ENCODE measurements around the gene GALNT2.

Gene GALNT2

GRCh38 chr1:230066466-230067404 is at the start of gene GALNT2:
Gene GALNT2, plus strand, starts transcription at chr1:230067238. Its CDS starts 43 bp downstream, at chr1:230067281.
- DNase-seq = peak; percentile 91

GRCh38 chr1:230020451-230020850 is 46.6 kb upstream of the GALNT2 start:
- no peak for DNase-seq

DNA sequence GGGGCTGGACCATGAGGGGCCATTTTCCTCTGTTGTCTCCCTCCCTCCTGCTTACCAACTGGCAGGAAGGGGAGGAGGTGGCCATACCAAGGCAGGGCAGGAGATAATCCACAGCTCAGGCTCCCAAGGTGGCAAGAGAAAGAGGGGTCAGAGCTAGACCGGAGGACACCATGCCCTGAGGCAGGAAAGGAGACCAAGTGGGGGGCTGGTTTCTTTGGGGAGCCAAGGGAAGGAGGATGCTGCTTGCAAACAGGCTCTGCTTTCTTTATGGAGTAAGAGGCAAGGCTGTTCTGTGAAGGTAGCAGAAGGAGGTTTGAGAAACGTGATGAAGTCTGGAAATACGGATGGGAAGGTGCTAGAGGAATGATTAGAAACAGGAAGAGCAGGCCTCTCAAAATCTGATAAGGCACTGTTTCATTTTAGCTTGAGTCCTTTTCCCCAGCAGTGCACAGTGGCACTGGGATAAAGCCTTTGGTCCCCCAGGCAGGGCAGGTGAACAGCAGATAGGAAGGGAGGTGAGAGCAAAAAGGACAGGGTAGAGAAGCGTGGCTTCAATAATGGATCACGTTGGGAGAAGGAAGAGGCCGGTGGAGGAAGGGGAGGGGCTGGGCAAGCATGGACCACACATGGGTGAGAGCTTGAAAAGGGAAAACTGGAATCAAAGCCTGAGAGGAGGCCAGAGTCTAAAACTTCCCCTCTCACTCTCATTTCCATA is 44.2 kb upstream of the GALNT2 start:
- no peak for DNase-seq

DNA sequence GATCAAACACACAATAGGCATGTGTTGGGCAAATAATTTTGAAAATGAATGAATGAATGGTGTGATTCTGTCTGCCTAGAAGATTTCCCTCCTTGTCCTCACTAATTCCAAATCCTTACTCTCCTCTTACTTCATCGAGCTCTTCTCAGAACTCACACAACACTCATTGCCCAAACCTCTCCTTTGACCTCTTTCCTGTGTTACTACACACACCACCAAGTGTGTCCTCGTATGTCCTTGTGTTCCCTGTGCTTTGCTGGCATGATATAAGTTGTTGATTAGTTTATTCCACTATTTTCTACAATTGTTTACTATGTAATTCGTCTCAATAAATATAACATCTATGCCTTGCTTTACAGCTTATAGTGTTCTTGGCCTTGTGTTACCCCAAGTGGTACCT is 41.4 kb upstream of the GALNT2 start:
- no peak for DNase-seq

DNA sequence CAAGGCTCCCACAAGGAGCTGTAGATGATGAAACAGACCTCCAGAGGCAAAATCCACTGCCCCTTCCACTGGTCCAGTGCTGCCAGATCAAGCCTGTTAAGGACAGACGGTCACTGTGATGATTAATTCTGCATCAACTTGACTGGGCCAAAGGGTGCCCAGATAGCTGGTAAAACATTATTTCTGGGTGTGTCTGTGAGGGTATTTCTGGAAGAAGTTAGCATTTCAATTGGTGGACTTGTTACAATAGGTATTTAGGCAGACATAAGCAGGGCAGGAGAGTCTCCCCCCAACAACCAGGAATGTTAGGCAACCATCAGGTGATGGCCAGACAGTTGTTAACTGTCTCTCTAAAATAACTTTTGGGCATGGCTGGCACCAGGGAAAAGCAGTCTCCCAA is 40.9 kb upstream of the GALNT2 start:
- DNase-seq = no peak

DNA sequence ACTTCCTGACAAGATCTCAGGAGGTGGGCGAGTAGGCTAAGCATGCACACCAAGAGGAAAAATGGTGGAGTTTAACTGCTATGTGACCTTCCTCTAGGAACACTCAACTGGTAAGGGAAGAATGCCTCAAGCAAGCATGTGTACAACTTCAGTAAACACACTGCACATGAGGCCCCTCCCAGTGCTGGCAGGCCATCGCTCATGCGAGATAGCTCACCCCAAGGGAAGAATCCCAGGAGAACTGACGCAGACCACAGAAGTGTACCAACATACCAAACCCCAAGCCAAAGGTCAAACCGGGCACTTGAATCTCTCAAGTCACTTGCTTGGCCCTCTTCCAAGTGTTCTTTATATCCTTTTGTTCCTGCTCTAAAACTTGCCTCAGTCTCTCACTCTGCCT is 40.5 kb upstream of the GALNT2 start:
- no peak for DNase-seq

DNA sequence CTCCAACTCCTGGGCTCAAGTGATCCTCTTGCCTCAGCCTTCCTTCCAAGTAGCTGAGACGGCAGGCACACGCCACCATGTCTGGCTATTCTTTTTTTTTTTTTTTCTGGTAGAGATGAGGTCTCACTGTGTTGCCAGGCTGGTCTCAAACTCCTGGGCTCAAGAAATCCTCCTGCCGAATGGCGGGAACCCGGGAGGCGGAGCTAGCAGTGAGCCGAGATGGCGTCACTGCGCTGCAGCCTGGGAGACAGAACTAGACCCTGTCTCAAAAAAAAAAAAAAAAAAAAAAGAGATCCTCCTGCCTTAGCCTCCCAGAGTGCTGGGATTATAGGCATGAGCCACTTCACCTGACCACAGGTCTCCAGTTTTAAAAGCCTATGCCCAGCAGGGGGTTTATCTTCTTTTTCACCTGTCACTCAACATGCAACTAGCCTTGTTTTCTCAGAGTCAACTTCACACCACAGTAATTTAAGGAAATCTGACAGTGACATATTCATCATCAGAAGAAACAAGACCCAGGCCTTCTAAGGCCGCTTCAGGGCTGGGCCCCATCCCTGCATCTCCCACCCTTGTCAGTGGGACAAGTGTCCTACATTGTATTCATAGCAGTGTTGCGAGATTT is 38.3 kb upstream of the GALNT2 start:
- peak; percentile 13 for DNase-seq

GRCh38 chr1:230029244-230029941 is 37.6 kb upstream of the GALNT2 start:
- no peak for DNase-seq

DNA sequence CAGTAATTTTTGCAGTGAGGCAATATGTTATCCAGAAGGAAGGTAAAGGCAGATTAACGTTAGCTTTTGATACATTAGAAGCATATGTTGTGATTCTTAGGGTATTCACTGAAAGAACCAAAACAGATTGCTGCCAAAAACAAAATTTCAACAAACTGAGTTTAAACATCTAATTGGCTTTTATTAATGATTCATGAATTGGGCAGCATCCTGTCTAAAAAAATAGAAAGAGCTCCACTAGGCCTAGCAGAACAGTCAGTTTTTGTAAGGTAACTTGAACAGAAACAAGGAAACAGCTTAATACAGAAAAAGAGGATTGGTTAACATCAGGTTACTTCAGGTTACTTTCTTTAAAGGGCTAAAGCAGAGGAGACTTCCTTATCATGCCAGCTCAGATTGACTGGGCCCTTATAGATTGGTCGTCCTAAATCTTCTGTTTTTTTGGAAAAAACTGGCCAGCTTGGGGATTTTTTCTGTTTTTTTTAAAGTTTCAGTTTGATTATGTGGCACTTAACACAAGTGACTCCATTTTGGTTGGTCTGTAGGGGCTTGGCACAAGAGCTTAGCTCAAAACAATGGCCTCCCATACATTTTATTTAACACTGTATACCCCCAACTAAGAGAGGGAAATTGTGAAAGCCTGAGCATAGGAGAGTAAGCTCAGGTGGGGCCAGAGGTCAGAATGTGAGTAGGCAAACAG is 36.8 kb upstream of the GALNT2 start:
- no peak for DNase-seq

GRCh38 chr1:230031131-230031530 is 35.9 kb upstream of the GALNT2 start:
- no peak for DNase-seq

DNA sequence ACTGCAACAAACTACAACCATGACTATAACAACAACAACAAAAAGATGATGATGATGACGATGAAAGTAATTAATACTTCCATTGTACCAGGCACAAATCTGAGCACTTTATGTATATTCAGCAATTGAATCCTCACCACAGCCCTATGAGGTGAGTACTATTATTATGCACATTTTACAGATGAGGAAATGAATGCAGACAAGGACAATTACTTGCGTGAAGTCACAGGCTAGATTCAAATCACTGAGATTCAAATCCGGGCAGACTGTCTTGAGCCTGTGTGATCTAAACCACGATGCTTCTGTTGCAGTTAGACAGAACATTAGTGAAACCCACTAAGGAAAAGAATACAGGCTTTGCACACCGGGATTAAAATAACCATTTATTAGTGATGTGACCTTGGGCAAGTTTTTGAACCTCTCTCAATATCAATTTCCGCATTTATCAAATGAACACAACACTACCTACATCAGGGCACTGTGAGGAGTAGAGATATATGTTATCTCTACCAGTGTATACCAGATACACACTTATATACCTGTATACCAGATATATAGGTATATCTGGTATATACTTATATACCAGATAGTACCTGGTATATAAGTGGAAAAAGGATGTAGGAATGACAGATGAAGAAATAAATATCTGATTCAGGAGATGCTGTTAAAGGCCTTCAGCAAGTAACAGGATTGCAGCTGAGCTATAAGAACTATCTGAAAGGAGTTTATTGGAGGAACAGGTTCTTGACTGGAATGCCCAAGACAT is 34.3 kb upstream of the GALNT2 start:
- no peak for DNase-seq

- no peak for DNase-seq
Measured at GRCh38 chr1:230037261-230037660, 29.8 kb upstream of the GALNT2 start.

- no peak for DNase-seq
Measured at GRCh38 chr1:230040440-230040839, 26.6 kb upstream of the GALNT2 start.

- DNase-seq = no peak
Measured at GRCh38 chr1:230043081-230043480, 24.0 kb upstream of the GALNT2 start.

DNA sequence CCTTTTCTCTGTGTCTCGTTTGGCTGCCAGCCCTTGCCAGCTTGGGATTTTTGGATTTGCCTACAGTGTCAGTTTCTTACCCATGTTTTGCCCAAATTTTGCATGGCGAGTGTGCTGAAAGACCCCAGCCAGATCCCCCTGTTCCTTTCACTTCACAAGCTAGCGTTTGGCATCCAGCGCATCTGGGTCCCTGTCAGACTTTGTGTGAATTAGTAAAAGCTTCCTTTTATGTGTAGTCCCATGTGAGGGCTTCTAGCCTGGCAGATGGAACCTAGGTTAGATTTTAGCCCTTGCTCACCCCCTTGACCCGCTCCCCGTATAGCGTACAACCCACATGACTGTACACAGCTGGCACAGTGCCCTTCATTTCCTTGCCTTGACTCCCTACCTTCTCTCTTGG is 22.3 kb upstream of the GALNT2 start:
- no peak for DNase-seq

GRCh38 chr1:230047114-230047865 is 19.7 kb upstream of the GALNT2 start:
- DNase-seq = no peak

GRCh38 chr1:230048322-230048721 is 18.7 kb upstream of the GALNT2 start:
- no peak for DNase-seq

DNA sequence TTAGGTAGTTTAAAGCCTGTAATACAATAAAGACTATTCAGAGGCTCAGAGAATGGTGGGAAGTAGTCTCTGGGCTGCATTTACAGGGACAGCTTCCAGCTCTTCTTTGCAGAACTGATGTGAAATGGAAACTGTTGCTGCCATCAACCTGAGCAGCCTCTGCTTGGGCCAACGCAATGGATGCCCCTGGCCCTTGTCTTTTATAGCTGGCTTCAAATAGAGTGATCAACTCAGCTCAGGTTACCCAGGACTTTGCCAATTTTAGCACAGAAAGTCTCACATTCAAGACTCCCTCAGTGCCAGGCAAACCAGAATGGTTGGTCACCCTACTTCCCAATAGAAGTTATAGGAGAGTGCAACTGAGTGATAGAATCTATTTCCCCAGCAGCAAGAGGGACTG is 18.1 kb upstream of the GALNT2 start:
- no peak for DNase-seq

DNA sequence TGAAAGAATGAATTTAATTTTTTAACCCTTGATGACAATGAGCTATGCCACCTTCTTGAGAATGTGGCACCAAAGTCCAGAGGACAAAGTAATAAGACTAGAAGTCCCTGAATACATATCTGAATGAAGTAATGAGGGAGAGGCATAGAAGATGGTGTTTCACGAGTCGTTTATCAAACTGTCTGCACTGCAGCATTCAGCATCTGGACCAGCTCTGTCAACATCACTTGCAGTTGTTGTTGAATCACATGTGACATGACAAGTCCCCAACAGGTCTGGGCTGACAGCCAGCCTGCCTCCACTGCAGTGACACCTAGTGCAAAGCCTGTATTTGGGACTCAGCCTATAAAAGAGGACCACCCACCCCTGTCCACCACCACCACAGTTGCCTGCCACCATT is 17.3 kb upstream of the GALNT2 start:
- DNase-seq = no peak

DNA sequence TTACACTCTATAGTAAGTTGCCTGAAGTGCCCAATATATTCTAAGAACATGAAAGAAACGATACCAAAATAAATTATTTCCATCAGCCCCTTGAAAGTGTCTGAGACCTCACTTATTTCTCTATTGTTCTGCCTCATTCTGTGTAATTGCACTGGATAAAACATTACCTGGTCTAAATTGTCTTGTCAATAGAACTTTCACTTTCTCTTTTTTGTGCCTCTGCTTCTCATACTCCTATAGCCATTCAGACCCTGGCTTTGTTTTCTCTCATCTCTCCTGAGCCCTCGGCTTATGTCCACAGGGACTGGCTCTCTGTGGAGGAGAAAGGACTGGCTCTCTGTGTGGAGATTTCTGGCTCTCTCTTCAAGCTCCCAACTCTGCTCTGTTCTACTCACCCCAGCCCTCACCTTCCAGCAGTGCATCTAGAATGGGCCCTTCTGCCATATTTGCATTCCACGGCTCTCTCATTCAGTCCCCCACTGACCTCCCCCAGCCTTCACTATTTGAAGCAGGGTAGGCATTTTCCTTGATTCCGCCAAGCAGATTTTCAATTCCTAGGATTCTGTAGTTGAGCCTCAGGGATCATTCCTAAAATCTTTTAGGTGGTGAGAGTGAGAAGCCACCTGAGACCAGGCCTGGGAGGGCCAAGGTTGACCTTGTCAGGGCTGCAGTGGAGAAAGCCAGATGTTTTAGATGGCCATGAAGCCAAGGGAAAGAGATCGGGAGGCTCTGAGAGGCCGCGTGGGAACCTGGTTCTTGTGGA is 15.9 kb upstream of the GALNT2 start:
- DNase-seq = no peak
